SK-N-SH (cell line): Measurements from ENCODE around the gene WNT4. TPM values are rescaled to one million over a fixed set of nuclear protein-coding genes. Genes with fewer than 3 reads are reported as not detected.
A peak's percentile ranks its signal among the peaks of the same experiment; 100 is the strongest.

Experiments
- CTCF ChIA-PET: fragments of 300-600, 350-600 bp; formaldehyde crosslinking; extraction: SDS; loops from one replicate; lab custom pipeline; 2021; lab: Yijun Ruan, JAX
- POLR2A ChIA-PET: fragments of 350-600 bp; sonication (Branson Sonifier 250); formaldehyde crosslinking; extraction: SDS; loops from one replicate; lab custom pipeline; 2020; ENCODE audit warnings: antibody characterized with exemption, inconsistent platforms; lab: Yijun Ruan, JAX
- DNase-seq: peaks from one replicate; pipeline ENCODE4 v3.0.0; 2012
- H2AFZ ChIP-seq: fragments of 200-600 bp; sonication (generic); 2 replicates; pipeline ENCODE4 v1.8.1; 2016; ENCODE audit warnings: antibody characterized with exemption, mild to moderate bottlenecking, low read depth
- H3F3A ChIP-seq: fragments of 200-600 bp; sonication (generic); replicated peaks from 2 replicates; pipeline ENCODE3; 2016; ENCODE audit warnings: antibody characterized with exemption, mild to moderate bottlenecking; ENCODE audit not compliant: insufficient read depth
- H3K27ac ChIP-seq, 2 experiments: fragments of 200-500 bp in 1 of 2; fragments of 200-600 bp in 1 of 2; sonication (Bioruptor generic) in 1 of 2; sonication (generic), shearing (Covaris generic) in 1 of 2; 2 replicates each; pipeline versions ENCODE4 v1.5.1 to v1.6.1; 2014 to 2016; ENCODE audit warnings: low read depth in 2 of 2, inconsistent platforms in 1 of 2, low read length in 1 of 2, mild to moderate bottlenecking in 1 of 2, mixed read lengths in 1 of 2
- H3K27me3 ChIP-seq: fragments of 200-600 bp; sonication (generic), shearing (Covaris generic); 2 replicates; pipeline ENCODE4 v1.6.1; 2016; ENCODE audit warnings: mixed run types; ENCODE audit not compliant: insufficient read depth
- H3K36me3 ChIP-seq, 2 experiments: fragments of 200-500 bp in 1 of 2; fragments of 200-600 bp in 1 of 2; sonication (Bioruptor generic) in 1 of 2; sonication (generic) in 1 of 2; replicated peaks in 1 of 2; 2 replicates each; pipeline versions ENCODE3 to v1.5.1; 2014 to 2016; ENCODE audit warnings: low read length in 1 of 2, mild to moderate bottlenecking in 1 of 2; ENCODE audit not compliant: insufficient read depth in 2 of 2, control insufficient read depth in 1 of 2
- H3K4me1 ChIP-seq, 2 experiments: fragments of 200-500 bp in 1 of 2; fragments of 200-600 bp in 1 of 2; sonication (Bioruptor generic) in 1 of 2; sonication (generic), shearing (Covaris generic) in 1 of 2; 2 replicates each; pipeline versions ENCODE4 v1.5.1 to v1.6.1; 2014 to 2016; ENCODE audit warnings: low read depth in 1 of 2, low read length in 1 of 2, mixed run types in 1 of 2; ENCODE audit not compliant: insufficient read depth in 2 of 2, control insufficient read depth in 1 of 2
- H3K4me2 ChIP-seq: fragments of 200-600 bp; sonication (generic), shearing (Covaris generic); 2 replicates; pipeline ENCODE4 v1.6.1; 2017; ENCODE audit warnings: mixed run types
- H3K4me3 ChIP-seq, 2 experiments: fragments of 200-500 bp in 1 of 2; fragments of 200-600 bp in 1 of 2; sonication (Bioruptor generic) in 1 of 2; sonication (generic), shearing (Covaris generic) in 1 of 2; 2 replicates each; pipeline versions ENCODE4 v1.5.1 to v1.8.1; 2014 to 2016; ENCODE audit warnings: low read depth in 2 of 2, inconsistent platforms in 1 of 2, low read length in 1 of 2, mild to moderate bottlenecking in 1 of 2, mixed read lengths in 1 of 2, moderate library complexity in 1 of 2
- H3K79me2 ChIP-seq: fragments of 200-600 bp; sonication (generic); 2 replicates; pipeline ENCODE4 v1.8.1; 2017; ENCODE audit warnings: mild to moderate bottlenecking; ENCODE audit not compliant: insufficient read depth
- H3K9ac ChIP-seq: fragments of 200-600 bp; sonication (generic); 2 replicates; pipeline ENCODE4 v1.6.1; 2017; ENCODE audit warnings: mixed run types
- H3K9me2 ChIP-seq: fragments of 200-600 bp; sonication (generic); 2 replicates; pipeline ENCODE4 v1.6.1; 2017; ENCODE audit warnings: mixed run types
- H3K9me3 ChIP-seq: fragments of 200-600 bp; sonication (generic); 2 replicates; pipeline ENCODE4 v1.6.1; 2017; ENCODE audit warnings: mixed run types, mild to moderate bottlenecking, moderate library complexity
- H4K20me1 ChIP-seq: fragments of 200-600 bp; sonication (generic); 2 replicates; pipeline ENCODE4 v1.6.1; 2017; ENCODE audit warnings: mild to moderate bottlenecking, mixed run types; ENCODE audit not compliant: insufficient read depth
- CHD2 ChIP-seq: fragments of 150-350 bp; IDR thresholded peaks from 2 replicates; pipeline ENCODE4 v1.6.1; 2018; ENCODE audit warnings: low read length; ENCODE audit not compliant: partially characterized antibody
- CTCF ChIP-seq: fragments of 200-600 bp; sonication (generic); IDR thresholded peaks from 2 replicates; pipeline ENCODE4 v1.6.1; 2017; ENCODE audit warnings: antibody characterized with exemption, mild to moderate bottlenecking, moderate library complexity
- EP300 ChIP-seq, 2 experiments: IDR thresholded peaks; 2 replicates each; pipeline versions ENCODE4 v1.4.0 to v1.6.1; 2012; ENCODE audit warnings: borderline replicate concordance in 1 of 2, low read depth in 1 of 2, low read length in 1 of 2
- EZH2phosphoT487 ChIP-seq: fragments of 200-600 bp; sonication (generic); IDR thresholded peaks from 2 replicates; pipeline ENCODE4 v1.6.1; 2017; ENCODE audit warnings: low read depth, mixed run types, mild to moderate bottlenecking, antibody characterized with exemption, moderate library complexity, borderline replicate concordance
- FOXJ3 ChIP-seq: sonication (generic); formaldehyde crosslinking; IDR thresholded peaks from 2 replicates; pipeline ENCODE4 v1.5.1; 2020; ENCODE audit warnings: mild to moderate bottlenecking, missing genetic modification reagents
- FOXM1 ChIP-seq: IDR thresholded peaks from 2 replicates; pipeline ENCODE4 v1.4.0; 2012; ENCODE audit warnings: low read depth, mild to moderate bottlenecking
- GATA2 ChIP-seq: sonication (generic); formaldehyde crosslinking; IDR thresholded peaks from 2 replicates; pipeline ENCODE4 v1.5.0; 2020; ENCODE audit warnings: mild to moderate bottlenecking, missing genetic modification reagents
- MAX ChIP-seq: IDR thresholded peaks from 2 replicates; pipeline ENCODE4 v1.4.0; 2012; ENCODE audit warnings: low read depth
- MEF2A ChIP-seq: IDR thresholded peaks from 2 replicates; pipeline ENCODE4 v1.4.0; 2012; ENCODE audit warnings: low read depth, borderline replicate concordance
- MXI1 ChIP-seq: IDR thresholded peaks from 2 replicates; pipeline ENCODE4 v1.6.1; 2012; ENCODE audit warnings: mild to moderate bottlenecking, low read depth, low read length, improper control_type of control experiment
- NRF1 ChIP-seq: IDR thresholded peaks from 2 replicates; pipeline ENCODE4 v1.6.1; 2012; ENCODE audit warnings: low read depth, mild to moderate bottlenecking, low read length
- POLR2AphosphoS5 ChIP-seq: IDR thresholded peaks from 2 replicates; pipeline ENCODE4 v1.6.1; 2012; ENCODE audit warnings: low read depth, low read length
- RCOR1 ChIP-seq: fragments of 150-350 bp; IDR thresholded peaks from 2 replicates; pipeline ENCODE4 v1.6.1; 2017; ENCODE audit warnings: antibody characterized with exemption, low read length
- RFX5 ChIP-seq: IDR thresholded peaks from 2 replicates; pipeline ENCODE4 v1.6.1; 2012; ENCODE audit warnings: mild to moderate bottlenecking, improper control_type of control experiment, low read length
- RXRA ChIP-seq: IDR thresholded peaks from 2 replicates; pipeline ENCODE4 v1.4.0; 2012; ENCODE audit warnings: low read depth, mild to moderate bottlenecking, borderline replicate concordance
- SMC3 ChIP-seq: IDR thresholded peaks from 2 replicates; pipeline ENCODE4 v1.6.1; 2012; ENCODE audit warnings: low read depth, low read length, improper control_type of control experiment
- TAF1 ChIP-seq: IDR thresholded peaks from 2 replicates; pipeline ENCODE4 v1.6.1; 2012; ENCODE audit warnings: low read depth, mild to moderate bottlenecking, low read length, moderate library complexity, borderline replicate concordance
- WGBS: methylation state at CpG from one replicate; pipeline ENCODE4 v1.1.6; 2017; ENCODE audit warnings: low lambda C conversion rate; 5-methylcytosine and 5-hydroxymethylcytosine counted together
- polyA plus RNA-seq, 3 experiments: library from polyadenylated mRNA; depleted of rRNA; stranded (reverse); fragments of >200 nt; gene quantifications; 2 replicates each; pipeline ENCODE4 v1.2.3, GENCODE V29; 2012

WNT4 gene
- polyA plus RNA-seq, 1 of the 3 experiments (the other 2 are of a cell fraction): 0.03 TPM

GRCh38 chr1:22123901-22124404 is 18.9 kb downstream of the WNT4 start:
- ChIA-PET POLR2A (interaction anchor here (0.6 kb wide), 1 partner anchor 193 kb away, joined by 3 read pairs; no protein-coding TSS in a partner anchor), CTCF (interaction anchor here (1.0 to 4.0 kb wide), 6 partner anchors 8 to 292 kb away, joined by 3 to 34 read pairs (median 6); partner anchors contain the start of gene WNT4)
- no peaks in the 10 kb centered on the region for H3K27me3 ChIP-seq
- DNase-seq: peak; percentile 11
- H4K20me1 ChIP-seq: peaks cover 42% of the 10 kb centered on the region
- no peak overlapping the region for H3K9ac ChIP-seq
- H3F3A ChIP-seq: no peaks in the 10 kb centered on the region
- no peaks in the 10 kb centered on the region for H3K9me3 ChIP-seq
- no peak overlapping the region for H2AFZ ChIP-seq
- H3K9me2 ChIP-seq: no peaks in the 10 kb centered on the region
- no peak overlapping the region for H3K4me2 ChIP-seq
- H3K4me1 ChIP-seq: peaks cover 0 to 29% of the 10 kb centered on the region in 2 experiments; a peak in 1 of 4 replicates
- no peak overlapping the region for H3K4me3 ChIP-seq
- H3K79me2 ChIP-seq: no peaks in the 10 kb centered on the region
- TF ChIP-seq POLR2AphosphoS5 (no peak), TAF1 (no peak), MEF2A (no peak), RFX5 (no peak), RXRA (no peak), CTCF (no peak), NRF1 (no peak)
- TF ChIP-seq, all 33 proteins: peak for 0
- Histone ChIP-seq H3K27ac (no peak overlapping the region), H3K36me3 (peaks cover 0 to 10% of the 10 kb centered on the region in 2 experiments)
- 98% methylated on average over 7 of the region's 9 CpGs for WGBS

GRCh38 chr1:22123071-22123390 is 19.9 kb downstream of the WNT4 start:
- DNase-seq: peak; percentile 22
- CTCF ChIA-PET: interaction anchor here (1.0 to 4.0 kb wide), 6 partner anchors 9 to 293 kb away, joined by 3 to 34 read pairs (median 5); no protein-coding TSS in a partner anchor
- Histone ChIP-seq H3K27ac (peak overlapping the region in 1 of 2 experiments; percentile 74; a peak in 2 of 4 replicates), H3K9me3 (no peaks in the 10 kb centered on the region), H3K4me1 (peaks cover 0 to 29% of the 10 kb centered on the region in 2 experiments; a peak in 1 of 4 replicates), H2AFZ (no peak overlapping the region), H3K27me3 (no peaks in the 10 kb centered on the region), H3F3A (no peaks in the 10 kb centered on the region), H3K9me2 (no peaks in the 10 kb centered on the region), H3K79me2 (no peaks in the 10 kb centered on the region), H3K36me3 (peaks cover 1 to 10% of the 10 kb centered on the region in 2 experiments), H3K4me2 (no peak overlapping the region), H4K20me1 (peaks cover 51% of the 10 kb centered on the region), H3K9ac (no peak overlapping the region), H3K4me3 (no peak overlapping the region)
- POLR2A ChIA-PET: no interaction called here
- TF ChIP-seq GATA2 (CRISPR knock-in tag): no peak
- no peak for TF ChIP-seq NRF1
- TF ChIP-seq SMC3: no peak
- TF ChIP-seq CTCF: no peak
- TF ChIP-seq MAX: no peak
- TF ChIP-seq MXI1: no peak
- TF ChIP-seq FOXM1: no peak
- TF ChIP-seq EP300 (IDR thresholded peaks at IDR 0.05; ENCODE audit: borderline replicate concordance in 1 of 2, low read depth in 1 of 2, low read length in 1 of 2): no peak
- TF ChIP-seq RXRA: no peak
- no peak for TF ChIP-seq EZH2phosphoT487
- no peak for TF ChIP-seq FOXJ3
- TF ChIP-seq RCOR1: no peak
- no peak for TF ChIP-seq CHD2
- TF ChIP-seq POLR2AphosphoS5: no peak
- WGBS: 79% methylated on average over 7 of the region's 8 CpGs
